Measurements from ENCODE around the gene SPATA31E1.

SPATA31E1 gene

DNA sequence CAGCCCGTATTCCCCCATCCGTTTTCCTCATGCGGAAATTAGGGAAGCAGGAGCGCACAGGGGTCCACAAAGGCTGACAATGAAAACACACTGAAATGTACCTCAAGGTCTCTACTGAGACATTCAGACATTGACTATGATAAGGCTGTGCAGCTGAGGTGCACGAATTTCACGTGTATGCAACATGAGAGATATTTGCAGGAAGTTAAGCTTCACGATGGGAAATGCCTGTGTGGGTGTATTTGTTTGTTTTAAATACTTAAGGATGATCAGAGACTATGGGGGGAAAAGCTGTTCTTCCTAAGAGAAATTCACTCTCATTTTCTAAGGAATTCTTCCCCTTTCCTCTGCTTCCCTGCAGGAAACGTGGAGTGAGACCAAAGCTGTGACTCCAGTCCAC, 2.6 kb upstream of the SPATA31E1 start:
- WGBS (ENCODE audit: extremely low coverage, insufficient coverage, insufficient read length), result no CpG with 5 or more reads among the region's 8 CpGs
- no peak overlapping the region for H4K8ac ChIP-seq (ENCODE audit: low read depth, low read length)
- no peaks in the 10 kb centered on the region for H3K9me3 ChIP-seq (ENCODE audit: insufficient read depth, low read depth, low read length)
- H2AK5ac ChIP-seq (ENCODE audit: low read length), result no peak overlapping the region
- no peak for DNase-seq
- peaks cover 0 to 2% of the 10 kb centered on the region in 2 experiments for H3K4me1 ChIP-seq (ENCODE audit: control insufficient read depth in 1 of 2, insufficient read depth in 2 of 2, low read length in 2 of 2)
- no peak overlapping the region for H3K23ac ChIP-seq (ENCODE audit: low read length)
- H3K79me1 ChIP-seq (ENCODE audit: low read length), result no peaks in the 10 kb centered on the region
- no peaks in the 10 kb centered on the region for H3K79me2 ChIP-seq (ENCODE audit: control insufficient read depth, insufficient read depth, low read length, poor library complexity)
- no peak overlapping the region for H2BK120ac ChIP-seq (ENCODE audit: insufficient read depth, low read length, poor library complexity)
- no peak overlapping the region for H3K4me2 ChIP-seq (ENCODE audit: low read length)
- no peak overlapping the region for H2BK5ac ChIP-seq (ENCODE audit: low read depth, low read length, poor library complexity)
- H3K27ac ChIP-seq (ENCODE audit: low read depth, low read length), result no peak overlapping the region
- H2AFZ ChIP-seq (ENCODE audit: insufficient read depth, low read length, poor library complexity), result no peak overlapping the region
- no peaks in the 10 kb centered on the region for H3K27me3 ChIP-seq (ENCODE audit: insufficient read depth, low read length)
- H4K91ac ChIP-seq (ENCODE audit: low read depth, low read length), result no peak overlapping the region
- H3K4me3 ChIP-seq (ENCODE audit: low read depth, low read length), result no peak overlapping the region
- H4K12ac ChIP-seq (ENCODE audit: low read depth, low read length), result no peak overlapping the region
- no peak overlapping the region for H2BK12ac ChIP-seq (ENCODE audit: low read length)
- H3K36me3 ChIP-seq (ENCODE audit: control insufficient read depth in 1 of 2, insufficient read depth in 2 of 2, low read length in 2 of 2), result no peaks in the 10 kb centered on the region
- H3K4ac ChIP-seq (ENCODE audit: low read depth, low read length), result no peak overlapping the region
- H3K9ac ChIP-seq (ENCODE audit: low read length), result no peak overlapping the region
- H3K18ac ChIP-seq (ENCODE audit: low read length), result no peak overlapping the region
- H3K14ac ChIP-seq (ENCODE audit: low read length), result no peak overlapping the region

GRCh38 chr9:87880683-87881082, 2.0 kb upstream of the SPATA31E1 start:
- H4K8ac ChIP-seq (ENCODE audit: low read depth, low read length), result no peak overlapping the region
- no peak overlapping the region for H3K23ac ChIP-seq (ENCODE audit: low read length)
- no peak overlapping the region for H2BK12ac ChIP-seq (ENCODE audit: low read length)
- H2BK5ac ChIP-seq (ENCODE audit: low read depth, low read length, poor library complexity), result no peak overlapping the region
- no peak overlapping the region for H3K4me3 ChIP-seq (ENCODE audit: low read depth, low read length)
- no peak overlapping the region for H2BK120ac ChIP-seq (ENCODE audit: insufficient read depth, low read length, poor library complexity)
- H3K9me3 ChIP-seq (ENCODE audit: insufficient read depth, low read depth, low read length), result no peaks in the 10 kb centered on the region
- no peak overlapping the region for H2AFZ ChIP-seq (ENCODE audit: insufficient read depth, low read length, poor library complexity)
- H3K79me1 ChIP-seq (ENCODE audit: low read length), result no peaks in the 10 kb centered on the region
- no peak overlapping the region for H3K18ac ChIP-seq (ENCODE audit: low read length)
- DNase-seq, result no peak
- H3K4me1 ChIP-seq (ENCODE audit: control insufficient read depth in 1 of 2, insufficient read depth in 2 of 2, low read length in 2 of 2), result peaks cover 0 to 2% of the 10 kb centered on the region in 2 experiments
- no peak overlapping the region for H3K4ac ChIP-seq (ENCODE audit: low read depth, low read length)
- H4K91ac ChIP-seq (ENCODE audit: low read depth, low read length), result no peak overlapping the region
- no peak overlapping the region for H3K9ac ChIP-seq (ENCODE audit: low read length)
- no peak overlapping the region for H4K12ac ChIP-seq (ENCODE audit: low read depth, low read length)
- no peaks in the 10 kb centered on the region for H3K36me3 ChIP-seq (ENCODE audit: control insufficient read depth in 1 of 2, insufficient read depth in 2 of 2, low read length in 2 of 2)
- H3K27ac ChIP-seq (ENCODE audit: low read depth, low read length), result no peak overlapping the region
- H2AK5ac ChIP-seq (ENCODE audit: low read length), result no peak overlapping the region
- no peaks in the 10 kb centered on the region for H3K27me3 ChIP-seq (ENCODE audit: insufficient read depth, low read length)
- H3K79me2 ChIP-seq (ENCODE audit: control insufficient read depth, insufficient read depth, low read length, poor library complexity), result no peaks in the 10 kb centered on the region
- H3K4me2 ChIP-seq (ENCODE audit: low read length), result no peak overlapping the region
- no peak overlapping the region for H3K14ac ChIP-seq (ENCODE audit: low read length)
- no CpG with 5 or more reads among the region's 6 CpGs for WGBS (ENCODE audit: extremely low coverage, insufficient coverage, insufficient read length)

DNA sequence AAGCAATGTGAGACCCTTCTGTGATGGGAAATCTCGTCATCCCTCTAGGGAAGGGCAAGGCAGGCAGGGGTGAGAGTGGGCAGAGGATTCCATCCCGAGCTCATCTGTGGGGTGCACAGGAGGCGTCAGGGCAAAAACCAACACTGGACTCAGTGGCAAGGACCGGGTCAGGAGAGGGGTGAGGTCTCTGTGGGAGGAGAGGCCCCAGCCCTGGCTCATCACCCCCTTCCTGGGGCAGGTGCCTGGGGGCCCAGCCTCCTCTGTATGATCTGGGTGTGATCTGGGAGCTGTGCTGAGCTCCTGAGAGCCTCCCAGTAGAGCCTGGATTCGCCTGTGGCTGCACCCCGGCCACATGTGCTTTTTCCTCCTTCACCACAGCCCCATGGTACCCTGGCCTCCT, 597 bp downstream of the SPATA31E1 start:
- Histone ChIP-seq H3K79me2 (ENCODE audit: control insufficient read depth, insufficient read depth, low read length, poor library complexity) (no peaks in the 10 kb centered on the region), H3K27ac (ENCODE audit: low read depth, low read length) (no peak overlapping the region), H2BK5ac (ENCODE audit: low read depth, low read length, poor library complexity) (no peak overlapping the region), H3K4me2 (ENCODE audit: low read length) (no peak overlapping the region), H4K91ac (ENCODE audit: low read depth, low read length) (no peak overlapping the region), H4K12ac (ENCODE audit: low read depth, low read length) (no peak overlapping the region), H3K9ac (ENCODE audit: low read length) (no peak overlapping the region), H3K4me3 (ENCODE audit: low read depth, low read length) (no peak overlapping the region), H3K4me1 (ENCODE audit: control insufficient read depth in 1 of 2, insufficient read depth in 2 of 2, low read length in 2 of 2) (peaks cover 0 to 2% of the 10 kb centered on the region in 2 experiments), H3K9me3 (ENCODE audit: insufficient read depth, low read depth, low read length) (no peaks in the 10 kb centered on the region), H3K27me3 (ENCODE audit: insufficient read depth, low read length) (no peaks in the 10 kb centered on the region), H3K23ac (ENCODE audit: low read length) (no peak overlapping the region), H3K14ac (ENCODE audit: low read length) (no peak overlapping the region), H2BK12ac (ENCODE audit: low read length) (no peak overlapping the region), H4K8ac (ENCODE audit: low read depth, low read length) (no peak overlapping the region), H3K36me3 (ENCODE audit: control insufficient read depth in 1 of 2, insufficient read depth in 2 of 2, low read length in 2 of 2) (no peaks in the 10 kb centered on the region), H3K4ac (ENCODE audit: low read depth, low read length) (no peak overlapping the region), H3K79me1 (ENCODE audit: low read length) (no peaks in the 10 kb centered on the region), H3K18ac (ENCODE audit: low read length) (no peak overlapping the region), H2AK5ac (ENCODE audit: low read length) (no peak overlapping the region), H2BK120ac (ENCODE audit: insufficient read depth, low read length, poor library complexity) (no peak overlapping the region), H2AFZ (ENCODE audit: insufficient read depth, low read length, poor library complexity) (no peak overlapping the region)
- DNase-seq, result no peak
- no CpG with 5 or more reads among the region's 6 CpGs for WGBS (ENCODE audit: extremely low coverage, insufficient coverage, insufficient read length)

DNA sequence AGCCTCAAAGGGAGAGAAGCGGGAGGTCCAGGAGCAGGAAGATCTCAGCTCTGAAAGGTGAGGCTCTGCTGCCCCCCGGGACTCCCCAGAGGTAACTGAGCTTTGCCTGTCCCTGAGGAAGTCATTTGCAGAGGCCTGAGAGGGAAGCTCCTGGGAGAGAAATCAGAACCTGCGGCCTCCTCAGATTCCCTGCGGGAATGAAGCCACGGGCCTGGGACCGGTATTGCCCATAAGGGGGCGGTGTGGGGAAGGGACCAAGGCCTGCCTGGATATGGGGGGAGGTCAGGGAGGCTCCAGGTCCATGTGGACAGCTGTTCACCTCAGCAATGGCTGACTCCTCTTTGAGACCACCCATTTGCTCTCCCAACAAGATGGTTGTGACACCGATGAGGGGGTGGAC, 1.3 kb downstream of the SPATA31E1 start:
- H3K27me3 ChIP-seq (ENCODE audit: insufficient read depth, low read length), result no peaks in the 10 kb centered on the region
- no peak overlapping the region for H3K23ac ChIP-seq (ENCODE audit: low read length)
- no peak overlapping the region for H2BK12ac ChIP-seq (ENCODE audit: low read length)
- H3K4me3 ChIP-seq (ENCODE audit: low read depth, low read length), result no peak overlapping the region
- peaks cover 0 to 2% of the 10 kb centered on the region in 2 experiments for H3K4me1 ChIP-seq (ENCODE audit: control insufficient read depth in 1 of 2, insufficient read depth in 2 of 2, low read length in 2 of 2)
- H3K14ac ChIP-seq (ENCODE audit: low read length), result no peak overlapping the region
- H2AFZ ChIP-seq (ENCODE audit: insufficient read depth, low read length, poor library complexity), result no peak overlapping the region
- no peak overlapping the region for H2BK5ac ChIP-seq (ENCODE audit: low read depth, low read length, poor library complexity)
- H4K12ac ChIP-seq (ENCODE audit: low read depth, low read length), result no peak overlapping the region
- H4K91ac ChIP-seq (ENCODE audit: low read depth, low read length), result no peak overlapping the region
- H4K8ac ChIP-seq (ENCODE audit: low read depth, low read length), result no peak overlapping the region
- DNase-seq, result no peak
- H3K79me1 ChIP-seq (ENCODE audit: low read length), result no peaks in the 10 kb centered on the region
- no peaks in the 10 kb centered on the region for H3K9me3 ChIP-seq (ENCODE audit: insufficient read depth, low read depth, low read length)
- H3K4me2 ChIP-seq (ENCODE audit: low read length), result no peak overlapping the region
- H3K36me3 ChIP-seq (ENCODE audit: control insufficient read depth in 1 of 2, insufficient read depth in 2 of 2, low read length in 2 of 2), result no peaks in the 10 kb centered on the region
- no peak overlapping the region for H3K18ac ChIP-seq (ENCODE audit: low read length)
- H3K4ac ChIP-seq (ENCODE audit: low read depth, low read length), result no peak overlapping the region
- H2AK5ac ChIP-seq (ENCODE audit: low read length), result no peak overlapping the region
- no peak overlapping the region for H3K27ac ChIP-seq (ENCODE audit: low read depth, low read length)
- no peaks in the 10 kb centered on the region for H3K79me2 ChIP-seq (ENCODE audit: control insufficient read depth, insufficient read depth, low read length, poor library complexity)
- no peak overlapping the region for H2BK120ac ChIP-seq (ENCODE audit: insufficient read depth, low read length, poor library complexity)
- H3K9ac ChIP-seq (ENCODE audit: low read length), result no peak overlapping the region
- no CpG with 5 or more reads among the region's 8 CpGs for WGBS (ENCODE audit: extremely low coverage, insufficient coverage, insufficient read length)
